GM18907 (cell line): ENCODE data around the gene SCART1.
"Not testable (repeated sequence)": the region's sequence is repeated elsewhere in the genome, so short reads cannot be mapped to it uniquely, and the experiment has no call there.

ENCODE experiments used
- ATAC-seq: cut with Tn5 transposase; IDR thresholded peaks from one replicate; pipeline ENCODE4 v1.9.1; 2021; ENCODE audit warnings: mild to moderate bottlenecking, moderate library complexity; ENCODE audit not compliant: unreplicated experiment

The SCART1 gene

DNA sequence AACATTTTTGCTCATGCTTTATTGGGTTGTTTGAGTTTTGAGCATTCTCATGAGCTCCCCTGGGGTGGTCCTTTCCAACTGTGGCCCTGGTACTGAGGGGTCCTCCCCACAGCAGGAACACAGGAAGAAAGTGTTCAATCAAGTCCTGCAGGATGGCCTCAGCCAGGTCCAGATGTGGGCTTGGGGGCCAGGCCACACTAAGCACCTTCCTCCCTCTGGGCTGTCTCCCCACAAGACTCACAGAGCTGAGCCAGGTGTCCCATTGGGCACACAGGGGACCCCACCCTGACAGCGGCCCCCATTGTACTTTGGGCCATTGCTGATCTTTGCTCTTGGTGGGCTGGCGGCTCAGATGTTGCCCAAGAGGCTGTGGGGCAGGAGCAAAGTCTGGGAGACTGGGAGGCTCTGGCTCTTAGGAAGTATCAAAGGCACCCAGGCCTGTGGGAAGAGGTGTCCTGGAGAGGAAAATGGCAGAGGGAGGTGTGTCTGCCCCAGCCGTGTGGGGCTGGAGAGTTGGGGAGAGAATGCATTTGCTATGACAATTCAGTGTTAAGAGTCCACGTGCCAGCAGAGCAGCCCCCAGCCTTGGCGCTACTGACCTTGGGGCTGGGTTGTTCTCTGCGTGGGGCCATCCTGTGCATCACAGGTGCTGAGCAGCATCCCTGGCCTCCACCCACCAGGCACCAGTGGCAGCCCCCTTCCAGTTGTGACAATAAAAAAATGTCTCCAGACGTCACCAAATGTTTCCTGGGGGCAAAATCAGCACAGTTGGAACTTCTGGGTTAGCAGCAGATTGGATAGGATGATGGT is 17.8 kb downstream of the SCART1 start:
- no peak for ATAC-seq

DNA sequence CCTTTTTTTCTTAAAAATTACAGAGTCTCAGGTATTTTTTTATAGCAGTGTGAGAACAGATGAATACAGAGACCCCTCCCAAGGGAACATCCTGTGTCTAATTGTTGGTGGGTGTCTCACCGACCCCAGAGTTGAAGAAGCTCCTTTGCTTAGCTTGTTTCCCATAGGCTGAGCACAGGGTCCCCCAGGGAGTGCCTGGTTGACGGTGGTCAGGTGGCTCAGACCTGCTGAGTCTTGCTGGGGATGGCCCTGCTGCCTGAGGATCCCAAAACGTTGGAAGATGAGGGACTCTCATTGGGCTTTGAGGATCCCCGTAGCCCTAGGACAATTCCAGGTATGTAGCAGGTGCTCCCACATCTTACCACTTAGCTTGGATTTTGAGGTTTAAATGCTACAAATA is 19.5 kb downstream of the SCART1 start:
- ATAC-seq, result no peak

DNA sequence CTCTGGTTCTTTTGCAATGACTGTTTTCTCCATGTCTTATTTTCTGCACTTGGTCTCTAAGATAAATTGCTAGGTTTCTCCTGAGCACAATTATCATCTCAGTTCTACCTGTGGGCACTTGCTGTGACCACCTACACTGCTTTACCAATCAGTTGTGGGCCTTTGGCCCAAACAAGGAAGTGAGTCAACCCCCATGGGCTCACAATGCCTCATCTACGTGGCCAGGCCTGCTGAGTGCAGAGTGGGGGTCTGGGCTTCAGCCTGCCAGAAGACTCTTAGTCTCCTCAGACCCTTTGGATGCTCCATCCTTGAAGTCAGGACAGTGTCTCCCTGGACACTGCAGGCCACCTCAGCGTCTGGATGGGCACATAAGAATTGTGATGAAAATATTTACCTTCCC is 20.3 kb downstream of the SCART1 start:
- ATAC-seq, result no peak

DNA sequence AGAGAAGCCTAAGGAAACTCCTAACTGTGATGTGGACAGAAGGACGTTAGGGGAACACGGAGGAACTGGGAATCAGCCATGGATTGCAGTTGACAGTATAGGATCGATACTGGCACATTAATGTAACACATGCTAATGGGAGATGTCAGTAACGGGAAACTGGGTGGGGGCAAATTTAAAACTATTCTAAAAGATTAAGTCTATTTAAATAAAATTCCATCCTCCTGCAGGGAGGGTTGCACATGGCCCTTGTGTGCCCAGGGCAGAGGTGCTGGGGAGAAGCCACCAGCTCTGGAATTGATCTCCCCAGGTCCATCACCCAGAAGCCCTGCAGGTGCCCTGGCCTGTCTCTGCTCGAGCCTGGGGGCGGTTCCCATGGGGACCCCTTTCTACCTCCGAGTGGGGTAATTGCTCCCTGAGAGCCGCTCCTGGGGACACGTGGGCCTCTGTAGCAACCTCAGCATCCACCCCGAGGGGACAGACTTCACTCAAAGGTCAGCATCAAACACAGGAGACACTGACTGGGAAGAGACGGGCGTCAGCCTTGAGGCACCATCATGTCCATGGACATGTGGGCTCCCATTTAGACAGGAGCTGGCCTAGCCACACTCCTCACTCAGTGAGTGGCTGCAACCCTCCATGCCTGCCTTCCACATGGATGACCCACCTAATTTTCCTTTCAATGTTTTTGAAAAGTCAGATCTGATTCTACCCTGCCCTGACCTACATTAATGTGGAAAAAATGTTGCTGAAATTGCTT is 21.1 kb downstream of the SCART1 start:
- ATAC-seq, result no peak

DNA sequence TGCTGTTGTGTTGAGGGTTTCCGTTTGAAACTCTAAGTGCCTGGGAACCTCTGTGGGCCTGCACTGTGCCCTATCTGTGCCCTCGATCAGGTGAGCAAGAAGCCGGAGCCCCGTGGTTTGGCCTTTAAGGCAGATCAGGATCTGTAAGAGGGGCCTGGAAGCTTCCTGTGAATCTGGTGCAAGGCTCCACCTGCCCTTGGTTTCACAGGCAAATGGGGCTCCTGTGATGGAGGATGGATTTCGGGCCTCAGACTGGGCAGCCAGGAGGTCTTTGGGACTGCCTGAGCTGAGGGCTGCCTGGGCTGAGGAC is 21.6 kb downstream of the SCART1 start:
- no peak for ATAC-seq

DNA sequence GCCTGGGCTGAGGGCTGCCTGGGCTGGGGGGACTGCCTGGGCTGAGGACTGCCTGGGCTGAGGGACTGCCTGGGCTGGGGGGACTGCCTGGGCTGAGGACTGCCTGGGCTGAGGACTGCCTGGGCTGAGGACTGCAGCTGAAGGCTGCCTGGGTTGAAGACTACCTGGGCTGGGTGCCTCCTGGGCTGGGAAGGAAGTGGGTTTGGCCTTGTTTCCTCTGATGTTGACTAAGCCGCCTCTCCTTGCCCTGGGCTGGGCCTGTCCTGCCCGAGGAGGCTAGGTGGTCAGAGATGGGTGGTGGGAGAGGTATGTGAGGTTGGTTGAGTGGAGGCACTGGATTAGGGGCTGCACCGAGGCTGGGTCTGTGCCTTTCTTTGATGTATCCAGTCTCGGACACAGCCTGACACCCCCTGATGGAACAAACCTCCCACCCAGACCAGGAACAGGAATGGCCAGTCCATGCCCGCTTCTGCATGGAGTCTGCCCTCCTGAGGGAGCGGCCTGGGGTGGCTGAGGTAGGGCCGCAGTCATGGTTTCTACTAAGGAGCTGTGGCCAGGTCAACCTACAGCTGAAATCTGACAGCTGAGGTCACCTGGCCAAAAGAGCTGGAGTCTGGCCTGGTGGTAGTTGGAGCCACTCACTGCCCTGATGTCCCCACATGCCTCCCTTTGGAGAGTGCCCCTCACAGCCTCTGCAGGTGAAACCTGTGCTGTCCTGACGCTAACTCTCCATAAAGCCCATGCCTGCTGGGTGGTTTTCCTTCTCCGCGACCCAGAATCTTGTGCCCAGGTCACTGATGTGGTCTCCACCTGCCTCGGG is 22.3 kb downstream of the SCART1 start:
- no peak for ATAC-seq

DNA sequence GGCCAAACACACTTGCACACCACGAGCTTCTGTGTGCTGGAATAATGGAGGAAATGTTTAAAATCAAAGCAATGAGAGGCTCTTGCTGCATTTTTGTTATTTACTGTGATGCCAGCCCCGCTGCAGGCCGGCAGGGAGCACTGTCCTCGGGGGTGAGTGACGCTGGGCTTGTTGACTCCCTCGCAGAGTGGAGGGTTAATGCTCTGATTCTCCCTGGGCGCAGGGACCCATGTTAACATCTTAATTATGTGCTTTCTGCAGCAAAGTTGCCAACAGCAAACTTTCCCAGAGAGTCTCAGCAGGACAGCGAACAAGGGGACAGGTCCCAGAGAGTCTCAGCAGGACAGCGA is 22.9 kb downstream of the SCART1 start:
- no peak for ATAC-seq

DNA sequence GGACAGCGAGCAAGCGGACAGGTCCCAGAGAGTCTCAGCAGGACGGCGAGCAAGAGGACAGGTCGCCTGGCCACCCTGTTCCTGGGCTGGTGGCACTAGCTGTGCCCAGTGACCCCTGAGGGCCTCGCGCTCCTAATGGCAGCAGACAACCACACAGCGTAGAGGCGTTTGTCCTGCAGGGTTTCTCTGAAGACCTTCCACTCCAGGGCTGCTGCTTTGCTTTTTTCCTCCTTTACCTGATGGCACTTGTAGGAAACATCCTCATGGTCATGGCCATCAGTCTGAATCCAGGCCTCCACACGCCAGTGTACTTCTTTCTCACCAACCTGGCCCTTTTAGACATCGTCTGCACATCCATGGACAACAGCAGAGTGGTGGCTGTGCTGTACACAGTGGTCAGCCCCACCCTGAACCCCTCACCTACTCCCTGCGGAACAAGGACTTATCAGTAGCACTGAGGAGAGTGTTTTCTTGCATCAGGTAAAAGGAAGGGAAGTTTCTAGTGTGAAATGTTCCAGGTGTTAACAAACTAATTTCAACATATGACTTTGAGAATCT is 27.4 kb downstream of the SCART1 start:
- no peak for ATAC-seq

DNA sequence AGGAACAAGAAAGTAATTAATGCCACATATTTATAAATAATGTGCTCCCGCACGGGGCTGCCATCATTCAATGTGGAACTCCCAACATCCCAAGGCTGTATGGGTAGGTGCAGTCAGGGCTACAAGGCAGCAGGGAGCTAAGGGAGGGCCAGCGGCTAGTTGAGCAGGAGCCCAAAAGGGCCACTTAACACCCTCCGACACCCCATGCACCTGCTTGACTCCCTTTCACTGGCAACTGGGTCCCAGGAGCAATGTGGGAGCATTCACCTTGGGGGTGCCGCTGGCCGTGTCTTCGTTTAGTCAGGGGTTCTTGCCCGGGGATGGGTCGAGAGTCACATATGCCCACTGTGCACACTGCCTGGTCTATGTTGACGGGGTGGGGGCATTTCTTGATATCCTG is 27.9 kb downstream of the SCART1 start:
- no peak for ATAC-seq

DNA sequence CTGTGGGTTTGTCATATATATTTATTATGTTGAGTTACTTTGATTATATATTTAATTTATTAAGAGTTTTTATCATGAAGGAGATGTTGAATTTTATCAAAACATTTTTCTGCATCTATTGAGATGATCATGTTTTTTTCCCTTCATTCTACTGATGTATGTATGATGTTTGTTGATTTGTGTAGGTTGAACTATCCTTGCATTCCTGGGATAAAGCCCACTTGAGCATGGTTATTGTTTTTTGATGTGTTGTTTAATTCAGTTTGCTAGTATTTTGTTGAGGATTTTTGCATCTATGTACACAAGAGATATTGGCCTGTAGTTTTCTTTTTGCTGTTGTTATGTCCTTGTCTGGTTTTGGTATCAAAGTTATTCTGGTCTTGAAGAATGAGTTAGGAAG is 31.1 kb downstream of the SCART1 start:
- ATAC-seq, result no peak

DNA sequence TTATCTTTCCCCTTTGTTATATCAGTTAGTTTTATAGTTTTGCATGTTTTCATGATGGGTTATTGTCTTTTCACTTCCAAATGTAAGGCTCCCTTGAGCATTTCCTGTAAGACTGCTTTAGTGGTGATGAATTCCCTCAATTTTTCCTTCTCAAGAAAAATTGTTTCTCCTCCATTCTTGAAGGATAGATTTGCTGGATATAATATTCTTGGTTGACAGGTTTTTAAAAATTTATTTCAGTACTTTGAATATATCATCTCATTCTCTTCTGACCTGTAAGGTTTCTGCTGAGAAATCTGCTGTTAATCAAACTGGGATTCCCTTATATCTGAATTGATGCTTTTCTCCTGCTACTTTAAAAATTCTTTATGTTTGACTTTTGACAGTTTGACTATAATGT is 33.3 kb downstream of the SCART1 start:
- ATAC-seq, result no peak

DNA sequence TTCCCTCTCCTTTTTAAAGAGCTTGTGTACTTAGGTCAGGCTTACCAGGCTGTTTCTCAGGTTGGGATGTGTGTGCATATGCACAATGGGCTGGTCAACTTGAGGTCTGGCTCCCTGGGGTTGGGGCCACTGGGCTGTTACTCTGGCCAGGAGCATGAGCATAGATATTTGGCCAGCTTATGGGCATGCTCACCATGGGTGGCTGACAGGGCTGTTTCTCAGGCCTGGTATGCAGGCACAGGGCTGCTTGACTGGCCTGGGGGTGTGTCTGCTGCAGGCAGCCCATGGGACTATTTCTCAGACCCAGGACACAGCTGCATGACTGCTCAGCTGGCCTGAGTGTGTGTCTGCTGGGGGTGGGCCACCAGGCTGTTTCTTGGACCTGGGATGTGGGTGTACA is 34.6 kb downstream of the SCART1 start:
- ATAC-seq, result no peak

DNA sequence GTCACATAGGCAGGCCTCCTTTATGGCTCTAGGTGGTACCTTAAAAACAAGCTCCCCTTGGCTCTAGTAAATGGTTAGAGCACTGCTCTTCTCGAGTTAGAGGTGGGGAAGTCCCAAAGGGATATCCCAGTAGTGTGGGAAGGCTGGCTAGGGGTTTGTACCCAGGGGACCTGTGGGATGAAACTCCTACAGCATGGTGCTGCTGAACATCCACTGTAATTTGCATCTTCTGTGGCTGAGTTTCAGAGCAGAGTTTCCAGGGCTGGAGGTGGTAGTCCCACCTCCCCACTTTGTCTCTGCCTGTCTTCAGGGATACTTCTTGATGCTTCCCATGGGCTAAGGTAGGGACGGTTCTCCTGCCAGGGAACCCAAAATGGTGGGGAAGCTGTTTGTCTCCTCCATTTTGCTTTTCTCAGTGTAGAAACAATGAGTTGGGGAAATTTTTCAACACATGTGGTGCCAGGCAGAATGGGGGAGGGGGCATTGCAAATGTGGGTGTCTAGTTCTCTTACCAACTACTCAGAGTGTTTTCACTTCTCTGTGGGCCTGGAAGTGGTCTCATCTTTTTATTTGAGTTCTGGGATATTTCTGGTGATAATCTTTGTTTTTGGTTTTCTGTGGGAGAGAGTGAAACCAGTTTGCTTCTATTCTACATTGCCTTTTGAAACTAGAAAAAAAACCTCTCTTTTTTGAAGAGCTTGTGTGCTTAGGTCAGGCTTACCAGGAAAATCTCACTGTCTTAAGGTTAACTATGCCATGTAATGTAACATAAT is 36.3 kb downstream of the SCART1 start:
- ATAC-seq, result peak; percentile 85

DNA sequence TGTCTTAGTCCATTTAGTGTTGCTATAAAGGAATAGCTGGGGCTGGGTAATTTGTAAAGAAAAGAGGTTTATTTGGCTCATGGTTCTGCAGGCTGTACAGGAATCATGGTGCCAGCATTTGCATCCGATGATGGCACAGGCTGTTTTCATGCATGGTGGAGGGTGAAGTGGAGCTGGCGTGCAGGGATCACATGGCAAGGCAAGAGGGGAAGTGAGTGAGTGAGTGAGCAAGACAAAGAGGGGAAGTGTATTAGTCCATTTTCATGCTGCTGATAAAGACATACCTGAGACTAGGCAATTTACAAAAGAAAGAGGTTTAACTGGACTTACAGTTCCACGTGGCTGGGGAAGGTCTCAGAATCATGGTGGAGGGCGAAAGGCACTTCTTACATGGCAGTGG is 39.8 kb downstream of the SCART1 start:
- not testable (repeated sequence) for ATAC-seq

DNA sequence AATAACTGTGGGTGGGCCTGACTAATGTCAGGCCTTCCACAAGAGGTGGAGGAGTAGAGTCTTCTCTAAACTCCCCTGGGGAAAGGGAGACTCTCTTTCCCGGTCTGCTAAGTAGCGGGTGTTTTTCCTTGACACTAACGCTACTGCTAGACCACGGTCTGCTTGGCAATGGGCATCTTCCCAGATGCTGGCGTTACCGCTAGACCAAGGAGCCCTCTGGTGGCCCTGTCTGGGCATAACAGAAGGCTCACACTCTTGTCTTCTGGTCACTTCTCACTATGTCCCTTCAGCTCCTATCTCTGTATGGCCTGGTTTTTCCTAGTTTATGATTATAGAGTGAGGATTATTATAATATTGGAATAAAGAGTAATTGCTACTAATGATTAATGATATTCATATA is 43.6 kb downstream of the SCART1 start:
- ATAC-seq, result not testable (repeated sequence)

DNA sequence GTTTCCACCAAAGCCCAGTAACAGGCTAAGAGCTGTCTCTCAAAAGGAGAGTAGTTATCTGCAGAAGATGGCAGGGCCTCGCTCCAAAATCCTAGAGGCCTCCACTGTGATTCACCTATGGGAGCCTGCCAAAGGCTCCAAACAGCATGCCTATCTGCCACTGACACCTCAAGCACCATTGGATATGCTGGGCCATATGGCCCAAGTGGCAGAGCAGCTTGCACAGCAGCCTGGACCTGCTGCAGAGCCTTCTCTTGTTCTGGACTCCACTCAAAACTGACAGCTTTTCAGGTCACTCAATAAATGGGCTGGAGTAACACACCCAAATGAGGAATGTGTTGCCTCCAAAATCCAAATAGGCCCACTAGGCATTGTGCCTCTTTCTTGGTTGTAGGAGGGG is 45.4 kb downstream of the SCART1 start:
- not testable (repeated sequence) for ATAC-seq

DNA sequence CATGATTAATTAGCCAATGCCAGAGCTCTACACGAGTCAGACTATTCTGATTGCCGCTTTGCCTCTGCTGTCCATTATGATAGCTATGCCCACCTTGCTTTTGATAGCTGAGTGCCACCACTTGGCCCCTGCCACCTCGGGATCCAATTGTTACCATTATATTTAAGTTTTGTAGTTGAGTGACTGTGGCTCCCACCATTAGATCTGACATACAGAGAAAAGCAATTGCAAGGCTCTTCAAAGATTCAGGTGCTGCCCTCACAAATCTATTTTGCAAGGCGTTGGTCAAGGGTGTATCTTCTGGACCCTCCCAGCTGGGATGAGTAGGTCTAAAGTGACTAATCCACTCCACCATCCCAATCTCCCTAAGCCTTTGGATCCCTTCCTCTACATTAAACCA is 47.2 kb downstream of the SCART1 start:
- ATAC-seq, result not testable (repeated sequence)

DNA sequence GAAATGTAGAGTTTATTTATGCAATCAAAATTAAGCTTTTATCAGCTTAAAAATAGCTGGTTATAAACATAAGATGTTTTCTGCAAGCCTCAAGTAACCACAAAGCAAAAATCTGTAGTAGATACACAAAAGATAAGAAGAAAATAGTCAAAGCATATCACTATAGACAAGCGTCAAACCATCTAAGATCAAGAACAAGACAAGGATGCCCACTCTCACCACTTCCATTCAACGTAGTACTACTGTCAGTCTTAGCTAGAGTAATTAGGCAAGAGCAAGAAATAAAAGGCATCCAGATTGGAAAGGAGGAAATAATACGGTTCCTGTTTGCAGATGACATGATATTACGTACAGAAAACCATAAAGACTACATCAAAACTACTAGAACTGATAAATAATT is 56.0 kb downstream of the SCART1 start:
- ATAC-seq, result no peak

DNA sequence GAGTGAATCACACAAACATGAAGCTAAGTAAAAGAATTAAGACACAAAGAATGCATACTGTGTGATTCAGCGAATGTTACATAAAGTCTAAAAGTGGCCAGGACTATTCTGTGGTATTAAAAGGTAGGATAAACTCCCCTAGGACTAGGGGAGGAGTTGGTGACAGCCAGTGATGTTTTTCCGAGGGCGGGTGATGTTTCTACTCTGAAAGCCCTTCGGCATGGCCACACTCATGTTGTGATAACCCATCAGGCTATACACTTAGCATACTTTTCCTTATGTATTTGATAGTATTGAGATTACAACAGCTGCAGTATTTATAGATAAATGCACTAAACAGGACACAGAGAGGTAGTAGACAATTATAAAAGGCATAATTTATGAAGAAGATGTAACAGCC is 57.7 kb downstream of the SCART1 start:
- ATAC-seq, result no peak

DNA sequence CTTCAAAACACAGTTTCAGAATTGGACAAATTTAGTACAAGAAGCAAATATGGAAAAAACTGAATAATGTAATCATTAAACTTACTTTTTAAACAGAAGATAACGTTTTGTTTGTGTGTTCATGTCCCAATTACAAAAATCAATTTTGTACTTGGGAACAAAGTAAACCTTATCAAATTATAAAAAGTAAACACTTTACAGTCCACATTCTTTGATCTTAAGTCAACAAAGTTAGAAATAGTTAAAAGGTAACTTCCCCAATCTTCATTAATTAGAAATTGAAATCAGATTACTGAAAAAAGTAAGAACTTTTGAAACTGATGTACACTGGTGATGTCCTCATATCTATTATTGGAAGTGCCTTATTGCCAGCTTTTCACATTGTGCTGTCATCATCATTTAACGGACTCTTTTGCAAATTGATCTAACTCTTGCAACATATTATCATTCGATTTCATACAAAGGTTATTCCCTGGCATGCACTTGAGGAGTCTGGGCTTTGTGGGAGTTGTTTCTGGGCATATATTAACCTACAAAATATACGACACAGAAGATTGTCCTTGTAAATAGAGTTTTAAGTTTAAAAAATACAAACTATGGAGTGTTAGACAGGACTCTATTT is 58.3 kb downstream of the SCART1 start:
- no peak for ATAC-seq
